Transverse colon (tissue), 4 donors: ENCODE data around the gene MYH10. TPM values are rescaled to one million over a fixed set of nuclear protein-coding genes. Genes with fewer than 3 reads are reported as not detected.

Experiments used
- DNase-seq: peaks from one replicate; pipeline ENCODE4 v3.0.0-alpha.2; 2019
- H3K27ac ChIP-seq, 4 donors: fragments of 200-600 bp; sonication (generic); 2 replicates each; pipeline ENCODE4 v1.5.1; 2016 to 2018; ENCODE audit warnings: inconsistent platforms in 4 of 4
- H3K27me3 ChIP-seq: fragments of 200-600 bp; sonication (generic); 2 replicates; pipeline ENCODE4 v1.5.1; 2017; ENCODE audit warnings: inconsistent platforms
- H3K36me3 ChIP-seq, 4 donors: fragments of 200-600 bp; sonication (generic); 2 replicates each; pipeline ENCODE4 v1.5.1; 2017 to 2019; ENCODE audit warnings: inconsistent platforms in 4 of 4
- H3K4me1 ChIP-seq, 4 donors: fragments of 200-600 bp; sonication (generic); 2 replicates each; pipeline ENCODE4 v1.5.1; 2017 to 2020; ENCODE audit warnings: inconsistent platforms in 4 of 4
- H3K4me3 ChIP-seq, 4 donors: fragments of 200-600 bp; sonication (generic); 1 replicate in 1 of 4; 2 replicates in 3 of 4; pipeline versions ENCODE4 v1.5.1 to v1.6.1; 2017 to 2019; ENCODE audit warnings: inconsistent platforms in 4 of 4
- H3K9me3 ChIP-seq, 2 donors: fragments of 200-600 bp; sonication (generic); 2 replicates each; pipeline ENCODE4 v1.5.1; 2017 to 2019; ENCODE audit warnings: inconsistent platforms in 2 of 2
- CTCF ChIP-seq, 5 experiments: fragments of 200-600 bp in 3 of 5; fragments of 450-650 bp in 2 of 5; sonication (generic) in 3 of 5; IDR thresholded peaks; 1 replicate in 2 of 5; 2 replicates in 3 of 5; pipeline ENCODE4 v1.5.1; 2016 to 2017; ENCODE audit warnings: antibody characterized with exemption in 5 of 5, inconsistent platforms in 3 of 5, mild to moderate bottlenecking in 2 of 5, moderate library complexity in 1 of 5
- EP300 ChIP-seq: sonication (generic); formaldehyde crosslinking; IDR thresholded peaks from one replicate; pipeline ENCODE4 v1.6.1; 2017; ENCODE audit warnings: antibody characterized with exemption, low read depth
- POLR2A ChIP-seq: fragments of 450-650 bp; IDR thresholded peaks from one replicate; pipeline ENCODE4 v1.6.1; 2016; ENCODE audit warnings: antibody characterized with exemption, mild to moderate bottlenecking, moderate library complexity
- POLR2AphosphoS5 ChIP-seq, 3 donors: sonication (generic); formaldehyde crosslinking; IDR thresholded peaks; one replicate each; pipeline ENCODE4 v1.6.1; 2016; ENCODE audit warnings: antibody characterized with exemption in 3 of 3
- WGBS, 2 donors: methylation state at CpG; one replicate each; pipeline ENCODE4 v1.1.5; 2018; ENCODE audit warnings: low coverage in 1 of 2; 5-methylcytosine and 5-hydroxymethylcytosine counted together
- in situ Hi-C, 4 donors: fragments of 200-750 bp; cut with MboI; loops; one replicate each; pipeline versions ENCODE4 v1.15.0 to v1.15.1; 2017; ENCODE audit warnings: low sequenced_read_pairs in 3 of 4, low pct_ligation_motif_present in 1 of 4, low pct_unique_long_range_greater_than_20kb in 1 of 4
- intact Hi-C: fragments of 100-400 bp; cut with DNase I; formaldehyde crosslinking; loops from one replicate; pipeline ENCODE4 v1.15.1; 2023; ENCODE audit warnings: low total_unique reads
- total RNA-seq, 4 donors: library from RNA; depleted of rRNA; stranded (reverse); fragments of >200 nt; gene quantifications; one replicate each; pipeline ENCODE4 v1.1.0, GENCODE V29; 2016

Gene MYH10
- total RNA-seq, 4 donors from 2014 or later, result 3.7 to 71.2 (median 8.3) TPM

GRCh38 chr17:8643855-8644506 is 13.5 kb upstream of the MYH10 start:
- Histone ChIP-seq H3K27ac (no peak overlapping the region), H3K27me3 (peaks cover 5% of the 10 kb centered on the region), H3K36me3 (no peaks in the 10 kb centered on the region), H3K4me1 (no peaks in the 10 kb centered on the region), H3K9me3 (no peaks in the 10 kb centered on the region), H3K4me3 (no peak overlapping the region)
- intact Hi-C loops, result no loop called here
- WGBS, 2 donors, result 56 to 69% methylated on average over 7 to 11 of the region's 11 CpGs
- no peak for DNase-seq
- no peak for TF ChIP-seq EP300
- TF ChIP-seq CTCF (IDR thresholded peaks at IDR 0.05), result no peak
- TF ChIP-seq POLR2AphosphoS5 (IDR thresholded peaks at IDR 0.05), result no peak
- TF ChIP-seq POLR2A, result no peak
- in situ Hi-C loops, result no loop called here

GRCh38 chr17:8639709-8640108 is 9.2 kb upstream of the MYH10 start:
- Histone ChIP-seq H3K27me3 (peaks cover 6% of the 10 kb centered on the region), H3K4me3 (no peak overlapping the region), H3K4me1 (no peaks in the 10 kb centered on the region), H3K36me3 (no peaks in the 10 kb centered on the region), H3K27ac (no peak overlapping the region), H3K9me3 (no peaks in the 10 kb centered on the region)
- intact Hi-C loops (no loop called here), in situ Hi-C loops (no loop called here)
- DNase-seq, result no peak
- 81 to 85% methylated on average over 1 of the region's 1 CpG for WGBS, 2 donors
- TF ChIP-seq POLR2A (no peak), EP300 (no peak), POLR2AphosphoS5 (IDR thresholded peaks at IDR 0.05) (no peak), CTCF (IDR thresholded peaks at IDR 0.05) (no peak)

- Histone ChIP-seq H3K9me3 (no peaks in the 10 kb centered on the region), H3K27ac (no peak overlapping the region), H3K4me1 (peaks cover 0 to 23% (median 12%) of the 10 kb centered on the region in 4 donors), H3K27me3 (peaks cover 60% of the 10 kb centered on the region), H3K36me3 (no peaks in the 10 kb centered on the region), H3K4me3 (no peak overlapping the region)
- DNase-seq, result no peak
- intact Hi-C loops (no loop called here), in situ Hi-C loops (no loop called here)
- TF ChIP-seq POLR2A (no peak), POLR2AphosphoS5 (IDR thresholded peaks at IDR 0.05) (no peak), CTCF (IDR thresholded peaks at IDR 0.05) (no peak), EP300 (no peak)
- WGBS, 2 donors, result 20 to 33% methylated on average over 1 to 3 of the region's 3 CpGs
Observed at GRCh38 chr17:8632061-8632460, 1.5 kb upstream of the MYH10 start.

- in situ Hi-C loops (no loop called here), intact Hi-C loops (no loop called here)
- H3K27ac ChIP-seq, result peak overlapping the region; percentile 52 to 82 (median 78)
- H3K36me3 ChIP-seq, result no peaks in the 10 kb centered on the region
- WGBS, 2 donors, result 4 to 5% methylated on average over 7 to 13 of the region's 13 CpGs
- peaks cover 64% of the 10 kb centered on the region for H3K27me3 ChIP-seq
- TF ChIP-seq EP300 (no peak), POLR2AphosphoS5 (IDR thresholded peaks at IDR 0.05) (no peak), CTCF (IDR thresholded peaks at IDR 0.05) (no peak), POLR2A (no peak)
- H3K4me3 ChIP-seq, result peak overlapping the region; percentile 53 to 82 (median 70)
- H3K9me3 ChIP-seq, result no peaks in the 10 kb centered on the region
- DNase-seq, result no peak
- peaks cover 0 to 23% (median 12%) of the 10 kb centered on the region in 4 donors for H3K4me1 ChIP-seq
Observed at GRCh38 chr17:8631554-8631877, 991 bp upstream of the MYH10 start.
